SU-DHL-6 (cell line): ENCODE measurements around the gene CCDC187.

Experiments used
- EZH2phosphoT487 ChIP-seq: fragments of 200-600 bp; sonication (generic), shearing (Covaris generic); conservative IDR thresholded peaks from 2 replicates; pipeline ENCODE4 v1.6.1; 2018; ENCODE audit warnings: mild to moderate bottlenecking, antibody characterized with exemption, low read length, moderate library complexity, mixed read lengths
- TF ChIP-seq, protein P1 (sequence below): fragments of 200-600 bp; sonication (generic); IDR thresholded peaks from one replicate; pipeline ENCODE4 v1.5.1; 2017; ENCODE audit warnings: antibody characterized with exemption, mild to moderate bottlenecking, low read length, moderate library complexity; ENCODE audit not compliant: insufficient read depth, poor library complexity, severe bottlenecking

DNA sequence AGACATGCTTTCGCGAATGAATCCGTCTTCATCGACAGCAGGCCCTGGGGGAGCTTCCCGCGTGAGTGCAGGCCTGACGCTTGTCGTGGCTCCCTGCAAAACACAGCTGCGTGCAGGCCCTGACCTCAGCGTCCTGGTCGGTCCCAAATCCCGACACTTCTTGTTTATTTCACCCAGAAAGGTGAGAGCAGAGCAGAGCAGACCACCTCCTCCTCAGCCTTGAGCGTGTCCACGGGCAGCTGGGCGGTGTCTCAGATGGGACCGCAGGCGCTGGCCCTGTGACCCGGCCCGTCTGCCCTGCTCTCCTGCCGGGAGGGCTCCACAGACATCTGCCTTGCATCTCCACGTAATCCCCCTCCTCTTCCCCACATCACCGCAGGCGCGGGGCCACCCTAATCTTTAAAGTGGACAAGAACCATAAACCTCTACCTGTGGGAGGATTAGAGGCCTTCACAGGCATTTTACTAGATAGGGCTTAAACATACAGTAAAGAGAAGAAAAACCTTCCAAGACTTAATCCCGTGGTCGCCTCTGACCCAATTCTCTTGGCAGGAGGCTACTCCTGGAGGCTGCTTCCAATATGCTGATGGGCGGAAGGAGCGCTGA is 91.4 kb downstream of the CCDC187 start:
- TF ChIP-seq, protein P1, sequence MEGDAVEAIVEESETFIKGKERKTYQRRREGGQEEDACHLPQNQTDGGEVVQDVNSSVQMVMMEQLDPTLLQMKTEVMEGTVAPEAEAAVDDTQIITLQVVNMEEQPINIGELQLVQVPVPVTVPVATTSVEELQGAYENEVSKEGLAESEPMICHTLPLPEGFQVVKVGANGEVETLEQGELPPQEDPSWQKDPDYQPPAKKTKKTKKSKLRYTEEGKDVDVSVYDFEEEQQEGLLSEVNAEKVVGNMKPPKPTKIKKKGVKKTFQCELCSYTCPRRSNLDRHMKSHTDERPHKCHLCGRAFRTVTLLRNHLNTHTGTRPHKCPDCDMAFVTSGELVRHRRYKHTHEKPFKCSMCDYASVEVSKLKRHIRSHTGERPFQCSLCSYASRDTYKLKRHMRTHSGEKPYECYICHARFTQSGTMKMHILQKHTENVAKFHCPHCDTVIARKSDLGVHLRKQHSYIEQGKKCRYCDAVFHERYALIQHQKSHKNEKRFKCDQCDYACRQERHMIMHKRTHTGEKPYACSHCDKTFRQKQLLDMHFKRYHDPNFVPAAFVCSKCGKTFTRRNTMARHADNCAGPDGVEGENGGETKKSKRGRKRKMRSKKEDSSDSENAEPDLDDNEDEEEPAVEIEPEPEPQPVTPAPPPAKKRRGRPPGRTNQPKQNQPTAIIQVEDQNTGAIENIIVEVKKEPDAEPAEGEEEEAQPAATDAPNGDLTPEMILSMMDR, result no peak
- TF ChIP-seq EZH2phosphoT487, result no peak
